ENCODE data around the gene EDRF1. TPM values are rescaled to one million over a fixed set of nuclear protein-coding genes. Genes with fewer than 3 reads are reported as not detected.

Gene EDRF1
- total and polyA plus RNA-seq, 2 of the 8 experiments (the other 6 are each of a cell fraction or from before 2014, with no cell fraction given) = 19.9 to 37.8 TPM

DNA sequence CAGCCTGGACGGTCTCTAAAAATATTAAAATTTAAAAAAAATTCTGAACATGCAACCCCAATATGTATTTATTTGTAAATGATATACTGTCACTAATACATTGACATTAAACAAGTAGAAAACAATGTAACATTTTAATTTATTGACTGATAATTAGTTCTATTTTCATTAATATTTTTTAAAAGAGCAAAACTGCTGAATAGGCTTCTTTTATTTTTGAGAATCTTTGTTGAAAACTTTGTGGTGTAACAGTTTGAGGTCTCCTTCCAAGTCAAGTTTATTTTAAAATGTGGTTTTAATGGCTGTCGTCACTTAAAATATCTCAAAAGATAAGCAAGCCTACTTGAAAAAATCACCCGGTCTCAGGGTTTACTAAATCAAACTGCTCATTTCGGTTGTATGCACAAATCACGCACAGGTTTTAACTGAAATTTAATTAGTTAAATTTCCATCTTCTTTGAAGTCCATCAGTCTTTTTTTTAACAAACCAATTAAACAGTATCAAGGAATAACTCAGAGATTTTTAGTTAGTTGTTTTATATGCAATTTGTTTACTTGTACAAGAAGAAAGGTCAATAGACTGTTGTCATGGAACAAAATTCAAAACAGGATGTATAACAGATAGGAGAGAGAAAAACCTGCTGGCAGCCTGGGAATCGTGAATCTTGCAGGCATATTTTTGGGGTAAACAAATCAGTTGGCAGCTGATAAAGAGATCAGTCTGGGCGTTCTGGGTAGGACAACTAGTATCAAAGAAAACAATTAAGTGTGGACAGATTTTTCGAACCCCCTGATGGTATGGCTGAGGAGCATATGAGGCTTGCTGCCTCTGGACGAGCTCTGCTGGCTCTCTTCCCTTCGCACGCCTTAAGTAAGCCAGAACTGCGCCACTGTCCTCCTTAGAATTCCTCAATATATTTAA lies 9.7 kb upstream of the EDRF1 start:
- CTCF ChIA-PET (ENCODE audit: partially characterized antibody) = interaction anchor here (0.6 kb wide), 2 partner anchors 80 to 163 kb away, joined by 3 read pairs; no protein-coding TSS in a partner anchor
- no peak overlapping the region for H4K91ac ChIP-seq (replicated peaks; ENCODE audit: insufficient read length, low read length)
- no peak overlapping the region for H3K4ac ChIP-seq (replicated peaks; ENCODE audit: insufficient read length, low read depth, low read length)
- H3K9ac ChIP-seq (replicated peaks in 1 of 4; ENCODE audit: extremely low read depth in 1 of 4, low read depth in 3 of 4, low read length in 3 of 4) = no peak overlapping the region
- H3K36me3 ChIP-seq (ENCODE audit: control insufficient read depth in 2 of 4, insufficient read depth in 4 of 4, low read length in 3 of 4) = no peaks in the 10 kb centered on the region
- H2BK120ac ChIP-seq (replicated peaks; ENCODE audit: low read depth, low read length) = no peak overlapping the region
- no peak overlapping the region for H2BK5ac ChIP-seq (ENCODE audit: low read depth, low read length)
- no peak overlapping the region for H3K4me3 ChIP-seq (ENCODE audit: extremely low read depth in 1 of 4, insufficient read depth in 2 of 4, low read depth in 3 of 4, low read length in 4 of 4)
- no peak overlapping the region for H3K23ac ChIP-seq (ENCODE audit: insufficient read length)
- no peak for TF ChIP-seq GABPA (IDR thresholded peaks at IDR 0.05; ENCODE audit: borderline replicate concordance, insufficient read depth, low read length)
- TF ChIP-seq SUZ12 (IDR thresholded peaks at IDR 0.05; ENCODE audit: low read length) = no peak
- TF ChIP-seq SP1 (IDR thresholded peaks at IDR 0.05; ENCODE audit: low read depth, low read length) = no peak
- no peak for TF ChIP-seq CEBPB (IDR thresholded peaks at IDR 0.05; ENCODE audit: low read depth, low read length)
- no peak for TF ChIP-seq RFX5 (IDR thresholded peaks at IDR 0.05; ENCODE audit: borderline replicate concordance, low read depth, low read length)
- no peak for TF ChIP-seq EGR1 (IDR thresholded peaks at IDR 0.05; ENCODE audit: borderline replicate concordance, low read depth, low read length)
- H3K27ac ChIP-seq (ENCODE audit: low read depth, low read length) = no peak overlapping the region
- no peak overlapping the region for H4K5ac ChIP-seq (ENCODE audit: insufficient read length, low read depth, low read length)
- no peak overlapping the region for H2AK5ac ChIP-seq (ENCODE audit: low read depth, low read length)
- FAIRE-seq (no peak), DNase-seq (ENCODE audit: low read depth in 1 of 2, low spot score in 2 of 2) (no peak)
- no peaks in the 10 kb centered on the region; a peak in 1 of 7 replicates for H3K27me3 ChIP-seq (replicated peaks in 1 of 4; ENCODE audit: control insufficient read depth in 3 of 4, extremely low read depth in 1 of 4, insufficient read depth in 3 of 4, low read length in 3 of 4)
- H3K9me3 ChIP-seq (ENCODE audit: insufficient read depth in 2 of 2, low read depth in 1 of 2, low read length in 1 of 2) = no peaks in the 10 kb centered on the region
- H3K56ac ChIP-seq (replicated peaks; ENCODE audit: insufficient read length, low read depth, low read length) = no peak overlapping the region
- 90% methylated on average over 12 of the region's 12 CpGs; no CpG with 5 or more reads in 1 of the 2 experiments for WGBS, 2 experiments (ENCODE audit: extremely low coverage in 1 of 2, insufficient coverage in 1 of 2, insufficient read length in 1 of 2, insufficient replicate concordance in 2 of 2, low coverage in 1 of 2, low lambda C conversion rate in 2 of 2, missing lambda C conversion rate in 1 of 2)
- no peaks in the 10 kb centered on the region for H3K79me1 ChIP-seq (ENCODE audit: low read depth, low read length)
- H3K4me2 ChIP-seq (ENCODE audit: insufficient read depth in 1 of 2, low read depth in 2 of 2, low read length in 2 of 2) = no peak overlapping the region
- H3K14ac ChIP-seq (ENCODE audit: insufficient read length) = no peak overlapping the region
- H4K20me1 ChIP-seq (replicated peaks in 1 of 2; ENCODE audit: control insufficient read depth in 1 of 2, insufficient read depth in 2 of 2, low read length in 2 of 2) = no peaks in the 10 kb centered on the region
- H2AFZ ChIP-seq (ENCODE audit: low read length) = no peak overlapping the region
- H4K8ac ChIP-seq (ENCODE audit: extremely low read depth, insufficient read depth, low read length) = no peak overlapping the region
- no peak overlapping the region for H2BK15ac ChIP-seq (ENCODE audit: low read length)
- H3K23me2 ChIP-seq (ENCODE audit: low read depth, low read length) = no peaks in the 10 kb centered on the region
- H2BK20ac ChIP-seq (ENCODE audit: low read length) = no peak overlapping the region
- POLR2A ChIA-PET (ENCODE audit: partially characterized antibody) = no interaction called here
- peaks cover 0 to 3% (median 0%) of the 10 kb centered on the region in 4 experiments; a peak in 1 of 7 replicates for H3K4me1 ChIP-seq (replicated peaks in 1 of 4; ENCODE audit: control insufficient read depth in 3 of 4, insufficient read depth in 4 of 4, low read length in 3 of 4)
- no peak overlapping the region for H2BK12ac ChIP-seq (ENCODE audit: low read depth, low read length)
- H3K18ac ChIP-seq (ENCODE audit: extremely low read depth, low read length) = no peak overlapping the region
- no peaks in the 10 kb centered on the region for H3K79me2 ChIP-seq (ENCODE audit: control insufficient read depth in 1 of 2, insufficient read depth in 2 of 2, low read length in 2 of 2)
